GM18951 (cell line): Measurements from ENCODE around the gene RBM12.

Experiments
- POLR2A ChIP-seq: IDR thresholded peaks from 4 replicates; pipeline ENCODE4 v1.6.1; 2011; ENCODE audit warnings: mild to moderate bottlenecking; ENCODE audit not compliant: insufficient read length, insufficient read depth; ENCODE audit errors: extremely low read depth
- in situ Hi-C: fragments of 300-500 bp; cut with MboI; formaldehyde crosslinking; loops from one replicate; pipeline ENCODE4 v1.12.0; 2022; ENCODE audit warnings: low sequenced_read_pairs, mixed read lengths, inconsistent platforms; ENCODE audit not compliant: unreplicated experiment

RBM12 gene

GRCh38 chr20:35600993-35601973, 63.4 kb downstream of the RBM12 start:
- TF ChIP-seq POLR2A = no peak
- in situ Hi-C loops = no loop called here

DNA sequence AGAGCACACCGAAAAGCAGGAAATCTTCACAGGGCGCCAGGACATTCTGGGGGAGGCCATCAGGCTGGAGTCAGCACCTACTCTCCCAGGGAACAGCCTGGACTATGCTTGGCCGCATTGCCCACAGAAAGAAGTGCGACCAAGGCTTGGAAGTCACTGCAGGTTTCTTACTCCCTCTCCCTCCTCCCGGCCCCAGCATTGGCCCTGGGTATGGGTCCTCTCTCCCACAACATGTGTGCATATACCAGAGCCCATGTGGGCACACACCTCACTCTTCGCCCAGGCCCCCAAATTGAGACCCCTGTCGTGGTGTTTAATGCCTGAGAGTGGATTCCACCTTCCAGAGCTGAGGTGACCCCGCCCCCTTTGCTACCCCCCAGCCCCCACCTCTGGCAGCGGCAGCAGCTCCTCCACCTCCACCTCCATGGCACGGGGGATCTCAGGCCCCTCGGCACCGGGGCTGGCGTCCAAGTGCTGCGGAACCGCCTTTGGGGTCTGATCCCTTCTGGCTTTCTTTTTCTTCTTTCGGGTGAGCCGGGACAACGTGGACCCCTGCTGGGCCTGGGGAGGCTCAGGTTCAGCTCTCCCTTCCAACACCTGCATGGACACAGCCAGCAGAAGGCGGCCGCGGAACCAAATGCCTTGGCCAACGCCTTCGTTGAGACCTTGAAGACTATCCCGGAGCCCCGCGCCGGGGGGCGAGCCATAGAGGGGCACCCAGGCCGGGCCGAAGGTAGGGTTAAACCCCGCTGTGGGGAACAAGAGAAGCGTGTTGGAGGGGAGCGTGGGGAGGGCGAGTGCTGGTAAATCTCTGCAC, 64.3 kb downstream of the RBM12 start:
- in situ Hi-C loops = no loop called here
- TF ChIP-seq POLR2A = no peak

DNA sequence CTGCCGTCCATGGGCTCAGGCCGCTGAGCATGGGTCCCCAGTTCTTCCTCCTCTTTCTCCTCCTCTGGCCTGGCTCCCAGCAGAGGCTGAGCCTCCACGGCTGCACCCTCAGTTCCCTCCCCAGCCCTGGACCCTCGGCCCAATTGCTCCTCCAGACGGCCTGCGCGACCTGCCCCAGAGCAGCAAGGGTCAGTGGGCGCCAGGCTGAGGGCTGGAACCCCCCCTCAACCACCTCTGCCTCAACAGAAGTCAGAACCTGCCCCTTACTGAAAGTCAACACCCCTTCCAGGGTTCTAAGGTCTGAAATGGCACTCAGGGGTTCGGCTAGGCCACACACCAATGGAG, 65.0 kb downstream of the RBM12 start:
- in situ Hi-C loops = no loop called here

More for the DNA sequence above, 65.0 kb downstream of the RBM12 start:
- TF ChIP-seq POLR2A = no peak
